ENCODE data around the gene VSIR. TPM values are rescaled to one million over a fixed set of nuclear protein-coding genes. Genes with fewer than 3 reads are reported as not detected.

Gene VSIR
- total RNA-seq, 1 experiment from 2014 or later, result 57.7 TPM

GRCh38 chr10:71719042-71719441, 54.3 kb downstream of the VSIR start:
- Histone ChIP-seq H4K20me1 (ENCODE audit: insufficient read depth) (no peaks in the 10 kb centered on the region), H3K9me2 (ENCODE audit: insufficient read depth) (no peaks in the 10 kb centered on the region), H3K27ac (no peak overlapping the region), H3K27me3 (ENCODE audit: insufficient read depth, low read depth) (no peaks in the 10 kb centered on the region), H3K4me3 (no peak overlapping the region), H3K79me2 (ENCODE audit: low read depth) (no peaks in the 10 kb centered on the region), H3K4me2 (no peak overlapping the region), H3K36me3 (ENCODE audit: low read depth) (no peaks in the 10 kb centered on the region), H3K4me1 (replicated peaks; ENCODE audit: insufficient read depth) (peaks cover 7% of the 10 kb centered on the region), H3F3A (ENCODE audit: insufficient read depth, low read depth) (peaks cover under 1% of the 10 kb centered on the region; the same call in 1 of the 2 replicates), H3K9me3 (ENCODE audit: insufficient read depth, low read depth) (no peaks in the 10 kb centered on the region), H2AFZ (no peak overlapping the region)
- CTCF ChIA-PET, result interaction anchor here (0.7 kb wide), 1 partner anchor 112 kb away, joined by 5 read pairs; no protein-coding TSS in a partner anchor
- BruUV-seq (replicated peaks), result no TSS peak
- DNase-seq, result no peak
- POLR2A ChIA-PET (ENCODE audit: unreplicated experiment), result no interaction called here
- intact Hi-C loops (cut with micrococcal nuclease; ENCODE audit: unreplicated experiment), result no loop called here
- TF ChIP-seq EZH2 (IDR thresholded peaks at IDR 0.05; ENCODE audit: low read depth), result no peak
- TF ChIP-seq, protein P1, sequence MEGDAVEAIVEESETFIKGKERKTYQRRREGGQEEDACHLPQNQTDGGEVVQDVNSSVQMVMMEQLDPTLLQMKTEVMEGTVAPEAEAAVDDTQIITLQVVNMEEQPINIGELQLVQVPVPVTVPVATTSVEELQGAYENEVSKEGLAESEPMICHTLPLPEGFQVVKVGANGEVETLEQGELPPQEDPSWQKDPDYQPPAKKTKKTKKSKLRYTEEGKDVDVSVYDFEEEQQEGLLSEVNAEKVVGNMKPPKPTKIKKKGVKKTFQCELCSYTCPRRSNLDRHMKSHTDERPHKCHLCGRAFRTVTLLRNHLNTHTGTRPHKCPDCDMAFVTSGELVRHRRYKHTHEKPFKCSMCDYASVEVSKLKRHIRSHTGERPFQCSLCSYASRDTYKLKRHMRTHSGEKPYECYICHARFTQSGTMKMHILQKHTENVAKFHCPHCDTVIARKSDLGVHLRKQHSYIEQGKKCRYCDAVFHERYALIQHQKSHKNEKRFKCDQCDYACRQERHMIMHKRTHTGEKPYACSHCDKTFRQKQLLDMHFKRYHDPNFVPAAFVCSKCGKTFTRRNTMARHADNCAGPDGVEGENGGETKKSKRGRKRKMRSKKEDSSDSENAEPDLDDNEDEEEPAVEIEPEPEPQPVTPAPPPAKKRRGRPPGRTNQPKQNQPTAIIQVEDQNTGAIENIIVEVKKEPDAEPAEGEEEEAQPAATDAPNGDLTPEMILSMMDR (conservative IDR thresholded peaks at IDR 0.05), result no peak

DNA sequence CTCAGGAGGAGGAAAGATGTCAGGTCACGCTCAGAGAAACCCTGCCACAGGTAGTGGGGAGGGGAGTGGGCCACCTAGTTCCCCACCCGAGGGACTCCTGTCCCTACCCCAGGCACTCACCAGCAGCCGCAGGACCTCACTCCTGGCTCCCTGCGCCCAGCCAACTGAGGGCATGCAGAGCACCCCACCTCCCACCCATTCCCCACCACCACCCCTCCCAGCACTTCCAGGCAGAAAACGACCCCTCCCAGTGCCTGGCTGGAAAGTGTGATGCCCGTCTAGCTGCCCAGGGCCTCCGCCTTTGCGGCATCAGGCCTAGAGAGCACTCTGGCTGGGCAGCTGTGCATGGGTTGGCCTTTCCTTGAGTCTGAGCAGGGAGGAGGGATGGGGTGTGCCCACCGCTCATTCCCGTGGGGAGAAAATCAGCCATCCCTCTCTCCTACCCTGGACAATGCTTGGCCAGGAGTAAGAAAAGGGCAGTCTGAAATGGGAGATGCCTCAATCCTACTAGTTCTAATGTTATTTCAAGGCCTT, 55.1 kb downstream of the VSIR start:
- Histone ChIP-seq H3K36me3 (ENCODE audit: low read depth) (no peaks in the 10 kb centered on the region), H2AFZ (no peak overlapping the region), H3K4me3 (no peak overlapping the region), H3K9me2 (ENCODE audit: insufficient read depth) (no peaks in the 10 kb centered on the region), H3K27ac (no peak overlapping the region), H3K79me2 (ENCODE audit: low read depth) (no peaks in the 10 kb centered on the region), H3K27me3 (ENCODE audit: insufficient read depth, low read depth) (no peaks in the 10 kb centered on the region), H3F3A (ENCODE audit: insufficient read depth, low read depth) (peaks cover 6% of the 10 kb centered on the region; the same call in 1 of the 2 replicates), H3K4me2 (no peak overlapping the region), H3K9me3 (ENCODE audit: insufficient read depth, low read depth) (no peaks in the 10 kb centered on the region), H3K4me1 (replicated peaks; ENCODE audit: insufficient read depth) (peaks cover 14% of the 10 kb centered on the region), H4K20me1 (ENCODE audit: insufficient read depth) (no peaks in the 10 kb centered on the region)
- BruUV-seq (replicated peaks), result no TSS peak
- intact Hi-C loops (cut with micrococcal nuclease; ENCODE audit: unreplicated experiment), result no loop called here
- DNase-seq, result no peak
- TF ChIP-seq, protein P1 (conservative IDR thresholded peaks at IDR 0.05), result no peak
- no peak for TF ChIP-seq EZH2 (IDR thresholded peaks at IDR 0.05; ENCODE audit: low read depth)
- CTCF ChIA-PET, result no interaction called here
- POLR2A ChIA-PET (ENCODE audit: unreplicated experiment), result no interaction called here

DNA sequence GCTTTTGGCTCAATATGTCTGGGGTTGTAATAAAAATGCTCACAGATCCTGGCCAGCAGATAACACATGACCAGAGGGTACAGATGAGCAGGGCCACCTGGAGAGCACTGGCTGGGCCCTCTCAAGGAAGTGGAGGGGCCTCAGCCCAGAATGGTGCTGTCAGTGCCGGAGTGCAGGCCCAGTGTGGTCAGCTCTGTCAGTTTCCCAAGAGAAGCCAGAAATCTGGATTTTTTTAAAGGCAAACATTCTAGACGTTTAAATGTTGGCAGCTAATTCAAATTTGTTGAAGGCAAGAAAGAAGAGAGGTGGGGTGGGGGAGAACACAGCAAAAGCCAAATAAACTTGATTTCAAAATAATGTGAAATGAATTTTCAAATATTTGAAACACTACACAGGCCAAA, 55.8 kb downstream of the VSIR start:
- TF ChIP-seq, protein P1 (conservative IDR thresholded peaks at IDR 0.05), result no peak
- no peak for TF ChIP-seq EZH2 (IDR thresholded peaks at IDR 0.05; ENCODE audit: low read depth)
- H3K9me3 ChIP-seq (ENCODE audit: insufficient read depth, low read depth), result no peaks in the 10 kb centered on the region
- H3F3A ChIP-seq (ENCODE audit: insufficient read depth, low read depth), result peaks cover 6% of the 10 kb centered on the region; the same call in 1 of the 2 replicates
- no peaks in the 10 kb centered on the region for H3K79me2 ChIP-seq (ENCODE audit: low read depth)
- BruUV-seq (replicated peaks), result no TSS peak
- no peaks in the 10 kb centered on the region for H3K27me3 ChIP-seq (ENCODE audit: insufficient read depth, low read depth)
- H3K4me1 ChIP-seq (replicated peaks; ENCODE audit: insufficient read depth), result peaks cover 14% of the 10 kb centered on the region
- H3K9me2 ChIP-seq (ENCODE audit: insufficient read depth), result no peaks in the 10 kb centered on the region
- H4K20me1 ChIP-seq (ENCODE audit: insufficient read depth), result no peaks in the 10 kb centered on the region
- ChIA-PET POLR2A (ENCODE audit: unreplicated experiment) (interaction anchor here (0.6 kb wide), 2 partner anchors 25 to 30 kb away, joined by 3 to 7 read pairs; no protein-coding TSS in a partner anchor), CTCF (no interaction called here)
- no peak overlapping the region for H3K27ac ChIP-seq
- no peaks in the 10 kb centered on the region for H3K36me3 ChIP-seq (ENCODE audit: low read depth)
- H3K4me2 ChIP-seq, result no peak overlapping the region
- intact Hi-C loops (cut with micrococcal nuclease; ENCODE audit: unreplicated experiment), result no loop called here
- H2AFZ ChIP-seq, result no peak overlapping the region
- no peak overlapping the region for H3K4me3 ChIP-seq
- DNase-seq, result no peak

All from PC-9 (cell line).